SK-N-DZ (cell line): Measurements from ENCODE around the gene ATG5.

Experiments used
- DNase-seq: peaks from one replicate; pipeline ENCODE4 v3.0.0-alpha.2; 2015; ENCODE audit warnings: low spot score

The ATG5 gene

GRCh38 chr6:106181664-106182418, 143.7 kb downstream of the ATG5 start:
- DNase-seq, result no peak

GRCh38 chr6:106180208-106180607, 145.4 kb downstream of the ATG5 start:
- DNase-seq, result no peak

GRCh38 chr6:106178900-106179299, 146.7 kb downstream of the ATG5 start:
- DNase-seq, result no peak

GRCh38 chr6:106177786-106178185, 147.8 kb downstream of the ATG5 start:
- DNase-seq, result no peak

- no peak for DNase-seq
Observed at GRCh38 chr6:106173124-106173879, 152.3 kb downstream of the ATG5 start.

- no peak for DNase-seq
Observed at GRCh38 chr6:106170030-106170791, 155.3 kb downstream of the ATG5 start.

GRCh38 chr6:106169517-106169916, 156.0 kb downstream of the ATG5 start:
- DNase-seq, result no peak

GRCh38 chr6:106168097-106168888, 157.3 kb downstream of the ATG5 start:
- no peak for DNase-seq

- no peak for DNase-seq
Observed at GRCh38 chr6:106167096-106167814, 158.3 kb downstream of the ATG5 start.

- DNase-seq, result no peak
Observed at GRCh38 chr6:106165885-106166485, 159.6 kb downstream of the ATG5 start.

GRCh38 chr6:106163966-106164877, 161.3 kb downstream of the ATG5 start:
- DNase-seq, result no peak

- DNase-seq, result no peak
Observed at GRCh38 chr6:106163446-106163965, 162.1 kb downstream of the ATG5 start.

GRCh38 chr6:106162921-106163320, 162.6 kb downstream of the ATG5 start:
- DNase-seq, result no peak

GRCh38 chr6:106161893-106162292, 163.7 kb downstream of the ATG5 start:
- no peak for DNase-seq

- no peak for DNase-seq
Observed at GRCh38 chr6:106161311-106161874, 164.2 kb downstream of the ATG5 start.

- DNase-seq, result no peak
Observed at GRCh38 chr6:106160189-106160588, 165.4 kb downstream of the ATG5 start.

GRCh38 chr6:106159531-106159940, 166.0 kb downstream of the ATG5 start:
- no peak for DNase-seq

GRCh38 chr6:106158816-106159215, 166.7 kb downstream of the ATG5 start:
- no peak for DNase-seq

- DNase-seq, result no peak
Observed at GRCh38 chr6:106156863-106157262, 168.7 kb downstream of the ATG5 start.
